ENCODE results near the gene EEF1B2. TPM values are rescaled to one million over a fixed set of nuclear protein-coding genes. Genes with fewer than 3 reads are reported as not detected.
"Not testable (repeated sequence)": the region's sequence is repeated elsewhere in the genome, so short reads cannot be mapped to it uniquely, and the experiment has no call there.

EEF1B2 gene
- total RNA-seq, 4 donors from 2014 or later, result 252 to 766 (median 327) TPM

DNA sequence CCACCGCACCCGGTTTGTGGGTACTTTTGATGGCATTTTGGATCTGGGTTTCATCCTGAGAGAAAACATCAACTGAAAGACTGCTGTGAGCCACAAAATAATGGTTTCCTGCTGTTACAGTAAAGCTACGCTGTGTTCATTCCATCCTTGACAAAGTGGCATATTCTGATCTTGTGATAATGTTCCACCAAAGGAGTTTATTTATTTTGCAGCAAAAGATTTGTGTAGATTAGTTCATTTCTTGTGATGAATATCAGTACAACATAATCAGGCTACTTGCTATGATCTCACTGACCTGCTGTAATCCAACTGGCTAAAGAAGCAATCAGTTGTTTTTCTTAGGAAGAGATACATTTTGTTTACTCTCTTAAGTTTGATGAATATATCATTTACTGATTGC lies 45.0 kb downstream of the EEF1B2 start:
- Histone ChIP-seq H3K4me1 (no peaks in the 10 kb centered on the region), H3K36me3 (no peaks in the 10 kb centered on the region), H3K27ac (no peak overlapping the region), H3K9me3 (no peaks in the 10 kb centered on the region), H3K27me3 (no peaks in the 10 kb centered on the region), H3K4me3 (replicated peaks in 1 of 3) (no peak overlapping the region)
- TF ChIP-seq, protein P1, sequence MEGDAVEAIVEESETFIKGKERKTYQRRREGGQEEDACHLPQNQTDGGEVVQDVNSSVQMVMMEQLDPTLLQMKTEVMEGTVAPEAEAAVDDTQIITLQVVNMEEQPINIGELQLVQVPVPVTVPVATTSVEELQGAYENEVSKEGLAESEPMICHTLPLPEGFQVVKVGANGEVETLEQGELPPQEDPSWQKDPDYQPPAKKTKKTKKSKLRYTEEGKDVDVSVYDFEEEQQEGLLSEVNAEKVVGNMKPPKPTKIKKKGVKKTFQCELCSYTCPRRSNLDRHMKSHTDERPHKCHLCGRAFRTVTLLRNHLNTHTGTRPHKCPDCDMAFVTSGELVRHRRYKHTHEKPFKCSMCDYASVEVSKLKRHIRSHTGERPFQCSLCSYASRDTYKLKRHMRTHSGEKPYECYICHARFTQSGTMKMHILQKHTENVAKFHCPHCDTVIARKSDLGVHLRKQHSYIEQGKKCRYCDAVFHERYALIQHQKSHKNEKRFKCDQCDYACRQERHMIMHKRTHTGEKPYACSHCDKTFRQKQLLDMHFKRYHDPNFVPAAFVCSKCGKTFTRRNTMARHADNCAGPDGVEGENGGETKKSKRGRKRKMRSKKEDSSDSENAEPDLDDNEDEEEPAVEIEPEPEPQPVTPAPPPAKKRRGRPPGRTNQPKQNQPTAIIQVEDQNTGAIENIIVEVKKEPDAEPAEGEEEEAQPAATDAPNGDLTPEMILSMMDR (IDR thresholded peaks at IDR 0.05), result no peak
- no peak for TF ChIP-seq POLR2A (IDR thresholded peaks at IDR 0.05)
- intact Hi-C loops (cut with DNase I), result no loop called here
- no peak for DNase-seq
- 64 to 67% methylated on average over 3 of the region's 3 CpGs for WGBS, 2 donors

- H3K9me3 ChIP-seq; H3K27me3 ChIP-seq; DNase-seq; H3K36me3 ChIP-seq; intact Hi-C loops (cut with DNase I); H3K4me1 ChIP-seq; H3K27ac ChIP-seq; H3K4me3 ChIP-seq (replicated peaks in 1 of 3): not testable (repeated sequence)
- WGBS, 2 donors, result 89 to 100% methylated on average over 2 of the region's 2 CpGs
Measured at GRCh38 chr2:206207316-206207715, 47.6 kb downstream of the EEF1B2 start.

DNA sequence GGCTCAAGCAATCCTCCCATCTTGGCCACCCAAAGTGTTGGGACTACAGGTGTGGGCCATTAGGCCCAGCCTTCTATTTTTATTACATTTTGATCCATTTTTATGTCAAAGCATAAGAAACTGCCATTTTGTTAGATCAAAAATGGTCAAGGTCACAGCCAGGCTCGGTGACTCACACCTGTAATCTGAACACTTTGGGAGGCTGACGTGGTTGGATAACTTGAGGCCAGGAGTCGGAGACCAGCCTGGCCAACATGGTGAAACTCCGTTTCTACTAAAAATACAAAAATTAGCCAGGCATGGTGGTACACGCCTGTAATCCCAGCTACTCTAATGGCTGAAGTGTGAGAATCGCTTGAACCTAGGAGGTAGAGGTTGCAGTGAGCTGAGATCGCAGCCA lies 49.2 kb downstream of the EEF1B2 start:
- Histone ChIP-seq H3K36me3 (no peaks in the 10 kb centered on the region), H3K27me3 (no peaks in the 10 kb centered on the region), H3K4me1 (no peaks in the 10 kb centered on the region), H3K4me3 (replicated peaks in 1 of 3) (no peak overlapping the region), H3K27ac (no peak overlapping the region), H3K9me3 (no peaks in the 10 kb centered on the region)
- DNase-seq, result no peak
- TF ChIP-seq POLR2A (IDR thresholded peaks at IDR 0.05), result no peak
- TF ChIP-seq, protein P1 (IDR thresholded peaks at IDR 0.05), result no peak
- intact Hi-C loops (cut with DNase I), result no loop called here
- 80 to 81% methylated on average over 7 of the region's 7 CpGs for WGBS, 2 donors

GRCh38 chr2:206211657-206212255 lies 52.1 kb downstream of the EEF1B2 start:
- intact Hi-C loops (cut with DNase I), result no loop called here
- no peaks in the 10 kb centered on the region for H3K27me3 ChIP-seq
- no peak for TF ChIP-seq POLR2A (IDR thresholded peaks at IDR 0.05)
- no peaks in the 10 kb centered on the region for H3K36me3 ChIP-seq
- no peak overlapping the region for H3K4me3 ChIP-seq (replicated peaks in 1 of 3)
- no peaks in the 10 kb centered on the region for H3K9me3 ChIP-seq
- H3K4me1 ChIP-seq, result no peaks in the 10 kb centered on the region
- no peak overlapping the region for H3K27ac ChIP-seq
- 87 to 93% methylated on average over 2 of the region's 2 CpGs for WGBS, 2 donors
- no peak for DNase-seq

Small RNAs within 50 kb of the gene (small RNA-seq; reads per million reads assigned to genes)
- gene RF00134 (not detected), gene RF02271 (not detected), gene SNORA41 (not detected), gene SNORD51 (not detected)

Other genes starting within 250 kb of the EEF1B2 start
- 10 to 100 TPM; 25.0 to 49.7 (median 26.5) TPM for gene INO80D, start 73.7 kb upstream of the EEF1B2 start, total RNA-seq
- 100 to 1,000 TPM in 1 of 4 donors, 10 to 100 TPM in 3; 50.9 to 162 (median 82.8) TPM for gene NDUFS1, start 451 bp upstream of the EEF1B2 start, total RNA-seq
- 10 to 100 TPM; 11.0 to 20.9 (median 14.6) TPM for gene ZDBF2, start 114.8 kb downstream of the EEF1B2 start, total RNA-seq